HG03108 (cell line): ENCODE measurements around the gene MAN2C1.
A peak's percentile ranks its signal among the peaks of the same experiment; 100 is the strongest.
"Not testable (repeated sequence)": the region's sequence is repeated elsewhere in the genome, so short reads cannot be mapped to it uniquely, and the experiment has no call there.

Source experiments
- ATAC-seq: cut with Tn5 transposase; IDR thresholded peaks from one replicate; pipeline ENCODE4 v1.9.1; 2021; ENCODE audit warnings: moderate library complexity; ENCODE audit not compliant: unreplicated experiment

Gene MAN2C1

DNA sequence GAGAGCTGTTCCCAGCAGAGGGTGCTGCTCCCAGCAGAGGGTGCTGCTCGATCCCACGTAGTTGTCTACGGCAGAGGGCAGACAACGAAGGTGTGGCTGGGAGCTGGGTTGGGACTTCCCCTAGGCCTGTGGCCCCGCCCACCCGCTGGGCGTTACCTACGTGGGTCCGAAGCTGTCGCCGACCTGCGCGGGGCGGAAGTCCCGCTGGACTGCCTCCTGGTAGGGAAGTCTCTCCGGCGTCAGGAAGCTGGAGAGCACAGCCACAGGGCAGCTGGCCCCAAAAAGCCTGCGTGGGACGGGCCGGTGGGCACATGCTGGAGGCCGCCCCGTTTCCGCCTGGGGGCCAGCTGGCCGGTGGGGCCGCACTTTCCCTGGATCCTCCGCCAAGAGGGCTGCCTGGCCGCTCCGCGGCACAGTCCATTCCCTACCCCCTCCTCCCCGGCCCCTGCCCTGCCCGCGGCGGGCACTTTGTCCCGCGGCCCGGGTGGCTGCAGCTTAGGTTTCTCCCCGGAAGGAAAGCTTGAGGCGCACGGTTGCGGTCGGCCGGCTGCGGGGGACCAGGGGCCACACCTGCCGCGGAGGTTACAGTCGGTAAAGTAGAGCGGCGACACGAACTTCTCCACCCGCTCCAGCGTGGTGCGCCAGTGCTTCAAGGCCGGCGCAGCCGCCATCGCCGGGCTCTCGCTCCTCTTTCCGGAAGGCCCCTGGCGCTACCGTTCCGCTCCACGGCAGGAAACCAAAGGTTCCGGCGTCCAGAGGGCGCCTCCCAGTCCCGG, at the start of gene MAN2C1:
MAN2C1 (minus strand) TSS at position 695 of the 776 bp plus-strand sequence; CDS start at position 671, 24 bp downstream.
- peak; percentile 87 for ATAC-seq

DNA sequence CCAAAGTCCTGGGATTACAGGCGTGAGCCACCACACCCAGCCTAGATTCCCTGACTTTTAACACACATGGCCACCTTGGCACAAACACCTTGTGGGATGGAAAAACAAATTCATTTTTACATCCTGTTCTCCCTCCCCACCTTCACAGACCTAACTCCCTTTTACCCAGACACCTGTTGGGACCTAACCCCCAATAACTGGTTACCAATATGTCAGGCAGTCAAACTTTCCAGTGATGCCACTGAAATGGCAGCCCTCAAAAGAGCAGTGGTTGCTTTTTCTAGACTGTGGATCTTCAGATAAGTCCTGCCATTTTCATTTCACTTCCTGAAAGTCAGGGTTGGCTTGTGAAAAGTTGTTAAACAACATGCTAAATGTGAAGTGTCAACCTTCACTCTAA, 48.2 kb upstream of the MAN2C1 start:
- no peak for ATAC-seq

DNA sequence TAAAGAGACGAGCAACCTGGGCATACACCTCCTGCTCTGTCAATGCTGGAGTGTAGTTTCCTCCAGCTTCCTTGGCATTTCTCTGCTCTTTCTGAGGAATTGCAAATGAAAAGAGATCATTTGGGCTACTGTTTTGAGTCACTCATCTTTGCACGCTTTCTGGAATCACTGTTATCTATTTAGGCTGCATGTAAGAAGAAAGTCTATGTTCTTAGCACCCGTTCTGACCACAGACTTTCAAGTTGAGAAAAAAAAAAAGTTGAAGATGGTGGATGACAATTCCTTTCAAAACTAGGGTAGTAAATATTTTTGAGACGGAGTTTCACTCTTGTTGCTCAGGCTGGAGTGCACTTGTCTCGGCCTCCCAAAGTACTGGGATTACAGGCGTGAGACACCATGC, 41.8 kb upstream of the MAN2C1 start:
- no peak for ATAC-seq

DNA sequence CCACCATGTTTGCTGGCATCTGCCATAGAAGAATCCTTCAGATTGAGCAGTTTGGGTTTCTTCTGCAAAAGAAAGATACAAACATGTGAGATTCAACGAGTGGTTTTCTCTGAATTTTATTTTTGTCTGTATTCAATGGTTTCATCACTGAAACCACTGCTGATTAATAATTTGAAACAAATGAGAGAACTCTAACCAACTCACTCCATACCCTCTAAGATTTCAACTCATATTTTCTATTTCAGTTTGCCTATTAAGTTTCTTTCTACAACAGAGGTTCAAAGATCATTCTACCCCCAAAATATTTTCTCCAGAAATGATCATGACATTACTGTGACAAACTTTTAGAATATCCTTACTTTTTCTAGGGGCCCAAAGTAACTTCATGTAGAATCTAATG, 38.7 kb upstream of the MAN2C1 start:
- no peak for ATAC-seq

DNA sequence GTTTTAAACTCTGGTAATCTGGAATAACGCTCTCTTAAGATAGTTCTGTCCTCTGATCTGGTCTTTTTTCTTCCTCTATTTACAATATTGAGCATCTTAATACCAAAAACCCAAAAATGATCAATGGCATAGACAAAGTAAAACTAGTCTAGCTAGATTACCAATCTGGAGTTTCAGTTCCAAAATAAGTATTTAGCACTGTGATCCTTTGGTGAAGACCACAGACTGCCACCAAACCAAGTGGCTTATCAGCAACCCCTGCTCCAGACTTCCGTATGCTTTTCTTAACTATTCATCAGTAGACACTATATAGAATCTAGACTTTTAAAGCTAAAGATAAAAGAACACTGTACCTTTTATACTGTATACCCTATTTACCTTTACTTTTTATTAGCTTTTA, 35.5 kb upstream of the MAN2C1 start:
- ATAC-seq = no peak

DNA sequence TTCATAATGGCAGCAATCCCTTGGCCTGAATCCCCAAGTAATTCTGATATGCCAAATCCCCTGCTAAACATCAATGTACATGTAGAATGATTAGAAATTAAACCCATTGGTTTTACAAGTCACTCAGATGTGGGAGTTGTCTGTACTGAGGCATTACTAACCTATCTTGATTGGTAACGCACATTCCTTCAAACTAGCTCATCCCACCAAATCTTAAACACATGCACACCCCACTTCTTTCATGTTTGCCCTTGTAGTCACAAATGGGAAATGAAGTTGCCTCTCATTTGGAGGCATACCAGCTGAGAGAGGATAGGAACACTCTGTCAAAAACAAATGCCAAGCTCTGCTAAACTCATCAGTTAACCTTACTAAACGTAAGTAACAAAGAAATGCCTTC, 29.1 kb upstream of the MAN2C1 start:
- no peak for ATAC-seq

DNA sequence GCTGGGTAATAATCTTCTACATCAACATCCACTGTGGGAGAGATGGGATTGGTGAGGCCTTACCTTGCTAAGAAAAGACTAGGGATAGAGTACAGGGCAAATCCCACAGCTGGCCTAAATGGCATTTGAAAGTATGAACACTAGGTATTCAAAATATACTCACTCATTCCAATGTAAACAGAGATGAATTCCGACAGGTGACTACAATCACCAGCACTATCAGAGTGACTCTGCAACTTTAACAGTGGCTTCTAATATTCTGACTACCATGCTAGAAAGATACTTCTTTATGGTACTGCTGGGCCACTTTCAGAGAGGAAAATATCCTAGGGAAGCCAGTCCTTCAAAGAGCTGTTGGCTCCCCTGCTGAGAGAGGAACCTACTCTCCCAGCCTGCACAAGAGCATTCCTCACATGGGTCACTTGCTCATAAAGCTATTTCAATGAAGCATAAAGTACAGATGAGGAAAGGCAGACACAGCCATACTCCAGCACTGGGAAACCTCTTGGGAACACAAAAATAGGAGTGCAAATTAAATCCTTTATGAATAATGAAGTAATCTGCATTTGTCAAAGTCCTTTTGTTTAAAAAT, 21.5 kb upstream of the MAN2C1 start:
- ATAC-seq = no peak

DNA sequence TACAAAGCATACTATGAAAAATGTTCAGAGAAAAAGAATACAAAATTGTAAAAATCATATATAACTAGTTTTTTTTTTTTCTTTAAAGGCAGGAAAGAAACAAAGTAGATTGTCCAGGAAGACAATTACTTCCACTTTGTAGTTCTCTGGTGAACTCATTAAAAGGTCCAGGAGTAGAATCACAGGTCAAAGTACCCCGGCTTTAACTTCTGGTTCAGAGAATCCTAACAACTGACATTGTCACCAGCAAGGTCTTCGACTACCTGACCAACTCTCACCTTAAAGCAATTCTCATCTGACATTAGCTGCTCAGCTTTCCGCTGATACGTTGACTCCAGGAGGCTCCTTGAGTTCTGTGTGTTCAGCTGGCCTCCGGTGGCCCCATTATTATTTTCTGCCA, 15.6 kb upstream of the MAN2C1 start:
- ATAC-seq = not testable (repeated sequence)

DNA sequence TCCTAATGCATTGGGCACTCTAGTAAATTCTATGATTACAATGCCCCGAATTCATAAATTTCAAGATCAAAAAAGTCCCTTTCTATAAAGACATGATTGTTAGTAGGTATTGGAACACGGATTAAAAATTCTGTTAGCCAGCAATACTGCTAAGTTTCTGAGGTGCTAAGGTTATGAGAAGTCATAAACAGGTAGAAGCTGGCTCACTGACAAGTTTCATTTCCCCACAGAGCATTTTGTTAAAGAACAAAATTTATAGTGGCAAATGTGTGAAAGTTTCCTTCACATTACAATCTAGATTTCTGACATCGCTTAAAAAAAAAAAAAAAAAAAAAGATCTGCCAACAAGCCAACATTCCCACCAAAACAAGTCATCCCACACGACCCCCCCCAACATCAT, 12.4 kb upstream of the MAN2C1 start:
- no peak for ATAC-seq

DNA sequence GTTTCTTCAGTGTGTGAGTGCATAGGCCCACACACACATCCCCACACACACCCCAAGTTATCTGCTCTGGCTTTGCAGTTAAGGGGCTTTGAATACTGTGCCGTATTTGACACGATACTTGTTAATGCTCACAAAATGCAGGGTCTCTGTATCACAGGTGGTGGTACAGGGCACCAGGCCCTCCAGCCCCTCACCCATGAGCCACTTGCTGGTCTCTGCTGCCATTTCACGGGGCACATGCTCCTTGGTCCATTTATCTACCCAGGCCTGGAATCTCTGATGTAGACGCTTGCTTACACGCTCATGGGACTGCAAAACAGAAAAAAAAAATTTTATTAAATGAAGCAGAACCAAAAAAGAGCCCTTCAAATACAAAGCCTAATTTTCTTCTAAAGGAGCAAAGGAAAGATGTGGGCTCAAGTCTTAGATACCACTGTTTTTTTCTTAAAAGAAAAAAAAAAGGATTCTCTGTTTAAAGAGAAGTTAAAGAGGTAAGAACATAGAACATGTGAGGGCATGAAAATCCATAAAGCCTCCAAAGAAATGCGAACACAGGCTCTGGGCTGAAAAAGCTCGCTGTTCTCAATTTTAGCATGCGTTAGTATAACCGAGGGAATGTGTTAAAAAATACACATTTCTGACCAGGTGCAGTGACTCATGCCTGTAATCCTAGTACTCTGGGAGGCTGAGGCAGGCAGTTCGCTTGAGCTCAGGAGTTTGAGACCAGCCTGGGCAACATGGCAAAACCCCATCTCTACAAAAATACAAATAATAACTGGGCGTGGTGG, 3.7 kb upstream of the MAN2C1 start:
- ATAC-seq = no peak

DNA sequence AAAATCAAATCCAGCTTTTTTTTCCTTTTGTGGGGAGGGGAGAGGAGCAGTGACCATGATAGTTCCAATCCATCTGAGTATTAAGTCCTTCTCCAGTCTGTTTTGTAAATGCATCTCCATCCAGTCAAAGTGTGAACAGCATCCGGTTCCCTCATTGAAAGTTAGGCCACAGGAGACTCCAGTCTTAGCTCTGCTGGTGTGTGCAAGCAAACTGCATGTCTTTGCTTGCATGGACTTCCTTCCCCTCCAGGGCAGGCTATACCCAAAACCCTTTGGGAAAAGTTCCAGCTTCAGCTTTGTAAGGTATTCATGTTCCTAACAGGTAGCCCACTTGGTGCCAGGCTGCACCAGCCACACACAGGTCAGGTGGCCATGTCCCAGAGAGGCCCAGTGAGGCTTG, 3.1 kb upstream of the MAN2C1 start:
- no peak for ATAC-seq

DNA sequence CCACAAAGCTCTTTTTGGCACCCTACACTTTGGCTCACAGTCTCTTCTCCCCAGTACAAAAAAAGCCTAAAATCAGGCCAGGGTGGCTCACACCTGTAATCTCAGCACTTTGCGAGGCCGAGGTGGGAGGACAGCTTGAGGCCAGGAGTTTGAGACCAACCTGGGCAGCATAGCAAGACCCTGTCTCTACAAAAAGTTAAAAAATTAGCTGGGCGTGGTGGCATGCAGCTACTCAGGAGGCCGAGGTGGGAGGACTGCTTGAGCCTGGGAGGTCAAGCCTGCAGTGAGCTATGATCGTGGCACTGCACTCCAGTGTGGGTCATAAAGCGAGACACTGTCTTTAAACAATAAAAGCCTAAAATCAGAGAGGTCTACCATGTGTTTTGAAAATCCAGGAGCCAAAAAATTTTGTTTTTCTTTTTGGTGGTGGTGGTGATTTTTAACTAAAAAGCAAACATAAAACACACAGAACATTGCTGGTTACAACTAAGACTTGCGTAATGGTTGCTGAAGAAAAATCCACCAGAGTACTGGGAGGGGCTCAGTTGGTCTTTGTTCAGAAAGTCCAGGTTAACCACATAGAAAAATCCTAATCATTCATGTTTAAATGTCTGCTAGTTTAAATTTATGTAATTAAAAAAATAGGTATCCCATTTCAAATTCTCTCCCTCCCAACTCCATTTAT, 1.6 kb upstream of the MAN2C1 start:
- no peak for ATAC-seq

DNA sequence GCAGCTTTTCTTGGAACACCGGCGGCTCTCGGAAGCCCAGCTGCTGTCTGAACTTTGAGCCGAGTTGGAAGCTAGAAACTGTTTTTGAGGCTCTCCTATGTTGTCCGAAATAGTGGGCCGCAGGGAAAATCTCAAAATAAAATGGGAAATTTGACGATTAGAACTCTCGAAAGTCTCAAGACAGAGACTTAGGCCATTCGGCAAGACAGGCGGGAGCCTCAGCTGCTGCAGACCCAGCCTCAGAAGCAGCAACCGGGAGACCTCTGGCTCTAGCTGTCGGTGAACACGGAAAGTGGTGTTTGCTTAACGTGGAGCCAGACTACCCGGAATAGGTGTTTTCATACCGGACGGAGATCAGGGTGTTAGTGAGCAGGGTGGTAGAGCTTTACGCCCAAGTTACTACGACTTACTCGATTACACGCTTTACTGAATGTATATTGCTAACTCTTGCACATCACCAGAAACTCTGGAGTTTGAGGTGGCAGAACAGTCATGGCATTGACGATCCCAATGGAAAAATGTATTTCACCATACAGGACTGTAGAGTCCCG, 357 bp upstream of the MAN2C1 start:
- no peak for ATAC-seq

DNA sequence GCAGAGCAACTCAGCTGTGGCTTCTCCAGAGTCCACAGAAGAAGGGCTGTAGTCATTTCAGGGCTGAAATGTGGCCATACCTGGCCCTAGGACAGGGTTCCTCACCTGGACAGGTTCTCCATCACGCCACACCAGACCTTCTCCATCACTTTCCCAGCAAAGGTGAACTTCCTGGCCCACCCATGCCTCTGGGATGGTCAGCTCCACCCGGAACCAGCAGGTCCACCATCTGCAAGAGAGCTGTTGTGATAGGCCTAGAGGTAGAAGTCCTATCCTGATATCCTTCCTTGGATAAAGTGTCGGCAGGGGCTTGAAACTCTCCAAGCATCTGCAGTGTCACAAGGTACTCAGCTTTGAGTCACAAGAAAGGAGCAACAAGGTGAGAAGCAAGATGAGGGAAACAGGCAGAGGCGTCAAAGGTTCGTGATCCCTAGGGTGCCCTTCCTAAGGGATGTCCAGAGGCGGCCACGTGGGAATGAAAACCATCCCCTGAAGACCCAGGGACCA, 948 bp downstream of the MAN2C1 start:
- ATAC-seq = no peak

DNA sequence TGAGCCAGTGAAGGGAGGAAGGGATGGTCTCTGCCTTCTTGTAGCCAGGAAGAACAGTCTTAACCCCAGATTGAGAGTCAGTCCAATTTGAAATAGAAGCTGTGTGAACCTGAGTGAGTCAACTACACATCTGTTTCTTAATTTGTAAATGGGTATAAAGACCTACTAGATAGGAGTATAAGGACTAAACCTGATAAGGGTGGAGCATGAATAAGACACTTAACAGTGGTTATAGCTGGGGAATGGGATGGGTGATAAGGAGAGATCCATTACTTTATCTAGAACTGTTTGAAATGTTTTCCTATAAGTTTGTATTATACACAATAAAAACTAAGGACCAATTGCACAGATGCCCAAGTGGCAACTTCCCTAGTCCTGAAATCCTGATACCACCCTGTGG, 1.4 kb downstream of the MAN2C1 start:
- no peak for ATAC-seq

DNA sequence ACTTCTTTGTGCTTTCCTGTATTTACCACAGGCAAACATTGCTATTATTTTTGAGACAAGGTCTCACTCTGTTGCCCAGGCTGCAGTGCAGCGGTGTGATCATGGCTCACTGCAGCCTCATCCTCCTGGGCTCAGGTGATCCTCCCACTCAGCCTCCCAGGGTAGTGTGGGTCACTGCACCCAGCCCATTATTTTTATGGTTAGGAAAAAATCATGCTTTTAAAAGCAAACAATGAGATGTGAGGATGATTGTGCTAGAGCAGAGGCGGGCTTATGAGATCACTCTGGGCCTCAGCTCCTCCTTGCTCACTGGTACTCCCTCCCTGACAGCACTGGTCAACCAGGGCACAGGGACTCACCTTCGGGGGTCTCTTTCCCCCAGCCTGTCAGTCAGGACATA, 2.2 kb downstream of the MAN2C1 start:
- no peak for ATAC-seq

DNA sequence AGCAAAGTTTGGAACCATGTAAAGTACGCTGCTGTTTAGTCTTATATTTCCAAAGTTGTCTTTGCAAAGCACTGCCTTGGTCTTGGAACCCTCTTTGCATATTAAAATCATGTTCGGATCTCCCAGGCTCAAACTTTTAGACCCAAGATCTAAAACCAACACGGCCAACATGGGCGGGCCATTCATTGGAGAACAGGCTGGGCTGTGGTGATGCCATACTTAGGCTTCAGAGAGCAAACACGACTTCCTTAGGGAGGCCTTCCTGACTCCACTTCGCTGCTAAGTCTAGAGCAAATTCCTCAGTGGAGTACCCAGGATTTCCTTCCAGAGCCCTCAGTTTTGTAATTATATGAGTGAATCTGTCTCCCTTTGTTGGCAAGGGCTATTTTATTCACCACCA, 3.5 kb downstream of the MAN2C1 start:
- no peak for ATAC-seq

DNA sequence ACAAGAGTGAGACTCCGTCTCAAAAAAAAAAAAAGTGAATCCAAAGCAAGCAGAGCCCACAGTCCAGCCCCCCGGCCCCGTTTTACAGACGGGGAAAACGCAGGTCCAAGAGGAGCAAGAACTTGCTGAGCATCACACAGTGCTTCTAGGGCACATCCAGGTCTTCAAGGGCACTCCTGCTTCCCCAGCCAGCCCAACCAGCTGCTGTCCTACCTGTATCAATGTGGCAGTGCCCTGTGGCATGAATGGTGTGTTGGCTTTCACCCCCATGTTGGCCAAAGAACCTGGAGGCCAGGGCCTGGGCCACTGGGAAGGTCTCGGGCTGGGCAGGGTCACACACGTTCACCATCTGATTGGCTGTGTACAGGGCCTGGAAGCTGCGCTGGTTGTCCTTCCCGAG, 4.6 kb downstream of the MAN2C1 start:
- ATAC-seq = no peak

DNA sequence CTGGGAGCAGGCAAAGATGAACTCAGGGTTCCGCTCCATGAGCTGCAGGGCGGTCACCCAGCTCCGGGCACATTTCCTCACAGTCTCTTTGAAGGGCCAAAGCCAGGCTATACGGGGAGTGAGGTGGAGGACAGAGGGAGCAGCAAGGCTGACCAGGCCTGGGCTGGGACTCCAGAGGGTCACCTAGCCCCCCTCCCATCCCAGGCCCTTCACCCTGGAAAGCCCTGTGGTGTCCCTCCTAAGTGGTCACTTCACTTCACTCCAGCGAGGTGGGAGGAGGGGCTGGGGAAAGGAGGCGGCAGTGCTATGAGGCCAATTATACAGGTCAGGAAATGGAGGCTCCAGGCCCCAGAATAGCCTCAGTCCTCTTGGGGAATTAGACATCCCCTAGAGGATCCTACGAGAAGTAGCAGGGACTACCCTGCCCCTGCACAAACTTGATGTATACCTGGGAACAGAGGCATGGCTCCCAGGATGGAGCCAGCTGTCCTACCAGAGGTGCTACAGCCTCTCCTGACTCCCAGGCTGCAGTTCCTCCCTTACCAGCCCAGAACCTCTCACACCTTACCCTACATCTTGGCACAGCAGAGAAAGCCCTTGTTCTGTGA, 5.7 kb downstream of the MAN2C1 start:
- no peak for ATAC-seq

DNA sequence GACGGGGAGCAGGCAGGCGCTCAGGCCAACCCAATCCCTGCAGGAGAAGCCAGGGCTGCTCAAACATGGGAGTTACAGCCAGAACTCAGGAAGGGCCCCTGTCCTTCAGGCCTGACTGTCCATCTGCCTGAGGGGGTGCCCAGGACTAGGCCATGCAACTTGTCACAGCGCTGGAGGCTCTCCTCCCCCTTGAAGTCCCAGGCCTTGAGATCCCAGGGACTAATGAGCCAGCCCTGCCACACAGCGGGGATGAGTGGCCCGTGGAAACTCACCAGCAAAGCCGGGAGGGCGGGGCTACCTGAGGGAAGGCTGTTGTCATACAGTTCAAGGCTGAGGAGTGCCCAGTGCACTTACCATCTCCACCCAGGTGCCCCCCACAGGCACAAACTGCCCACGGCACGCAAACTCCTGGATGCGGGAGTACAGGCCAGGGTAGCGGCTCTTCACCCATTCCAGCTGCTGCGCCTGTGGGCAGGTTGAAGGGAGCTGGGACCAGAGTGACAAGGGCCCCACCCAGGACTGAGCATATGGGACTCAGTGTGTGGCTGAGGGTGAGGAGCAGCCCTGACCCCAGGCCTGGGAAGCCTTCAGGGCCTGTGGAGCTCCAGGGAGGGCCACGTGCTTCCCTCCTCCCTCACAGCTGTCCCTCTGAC, 6.3 kb downstream of the MAN2C1 start:
- ATAC-seq = no peak
